GM23338 (cell line): ENCODE results near the gene FOXN1. TPM values are rescaled to one million over a fixed set of nuclear protein-coding genes. Genes with fewer than 3 reads are reported as not detected.

Experiments
- ATAC-seq: fragments of 200-7000 bp; cut with Tn5 transposase; 3 replicates; pipeline ENCODE4 v1.9.1; 2020
- DNase-seq: peaks from one replicate; pipeline ENCODE4 v3.0.0-alpha.2; 2015; ENCODE audit warnings: low spot score
- H2AFZ ChIP-seq: fragments of 200-600 bp; sonication (generic); 2 replicates; pipeline ENCODE4 v1.8.0; 2016; ENCODE audit warnings: antibody characterized with exemption, mild to moderate bottlenecking, moderate library complexity
- H3F3A ChIP-seq: fragments of 200-600 bp; sonication (generic); replicated peaks from 2 replicates; pipeline ENCODE4 v1.8.0; 2017; ENCODE audit warnings: antibody characterized with exemption, mixed run types, low read depth
- H3K27ac ChIP-seq: fragments of 200-600 bp; sonication (generic); 2 replicates; pipeline ENCODE4 v1.6.1; 2016; ENCODE audit warnings: low read depth
- H3K27me3 ChIP-seq: fragments of 200-600 bp; sonication (generic); 2 replicates; pipeline ENCODE4 v1.8.0; 2016; ENCODE audit warnings: mild to moderate bottlenecking, mixed run types, moderate library complexity; ENCODE audit not compliant: insufficient read depth
- H3K36me3 ChIP-seq: fragments of 200-600 bp; sonication (generic); 2 replicates; pipeline ENCODE4 v1.8.0; 2016; ENCODE audit warnings: mild to moderate bottlenecking; ENCODE audit not compliant: insufficient read depth
- H3K4me1 ChIP-seq: fragments of 200-600 bp; sonication (generic); 2 replicates; pipeline ENCODE4 v1.8.0; 2016; ENCODE audit warnings: mild to moderate bottlenecking, moderate library complexity; ENCODE audit not compliant: insufficient read depth
- H3K4me2 ChIP-seq: fragments of 200-600 bp; sonication (generic); 2 replicates; pipeline ENCODE4 v1.7.1; 2017; ENCODE audit warnings: mixed run types
- H3K4me3 ChIP-seq: fragments of 200-600 bp; sonication (generic); 2 replicates; pipeline ENCODE4 v1.6.1; 2016; ENCODE audit warnings: mixed run types
- H3K79me2 ChIP-seq: fragments of 200-600 bp; sonication (generic); replicated peaks from 2 replicates; pipeline ENCODE4 v1.8.0; 2017; ENCODE audit warnings: mild to moderate bottlenecking; ENCODE audit not compliant: insufficient read depth
- H3K9me2 ChIP-seq: fragments of 200-600 bp; sonication (generic); 2 replicates; pipeline ENCODE4 v1.8.0; 2017; ENCODE audit not compliant: insufficient read depth
- H4K20me1 ChIP-seq: fragments of 200-600 bp; sonication (generic); replicated peaks from 2 replicates; pipeline ENCODE4 v1.8.0; 2017; ENCODE audit warnings: mild to moderate bottlenecking; ENCODE audit not compliant: insufficient read depth
- H3K27ac Mint-ChIP-seq: 2 replicates; pipeline ENCODE4 v1.8.0; 2020; ENCODE audit warnings: inconsistent platforms, mild to moderate bottlenecking, moderate library complexity, mixed read lengths
- H3K27me3 Mint-ChIP-seq: 3 replicates; pipeline ENCODE4 v1.8.0; 2022; ENCODE audit warnings: low read depth, mild to moderate bottlenecking, moderate library complexity, mixed read lengths, inconsistent platforms; ENCODE audit not compliant: insufficient read depth, poor library complexity
- H3K36me3 Mint-ChIP-seq: 3 replicates; pipeline ENCODE4 v1.8.0; 2021; ENCODE audit warnings: low read depth, mild to moderate bottlenecking, inconsistent platforms, moderate library complexity, mixed read lengths
- H3K4me1 Mint-ChIP-seq: 3 replicates; pipeline ENCODE4 v1.8.0; 2020; ENCODE audit warnings: mild to moderate bottlenecking, inconsistent platforms, mixed read lengths
- H3K4me3 Mint-ChIP-seq: 3 replicates; pipeline ENCODE4 v1.8.0; 2021; ENCODE audit warnings: moderate library complexity, mild to moderate bottlenecking, inconsistent platforms, mixed read lengths
- H3K9me3 Mint-ChIP-seq: 3 replicates; pipeline ENCODE4 v1.8.0; 2020; ENCODE audit warnings: moderate library complexity, mild to moderate bottlenecking, inconsistent platforms, mixed read lengths
- EZH2 ChIP-seq: fragments of 200-600 bp; sonication (generic); IDR thresholded peaks from one replicate; pipeline ENCODE4 v1.8.0; 2017; ENCODE audit warnings: antibody characterized with exemption, mild to moderate bottlenecking, low read depth; ENCODE audit not compliant: unreplicated experiment
- EZH2phosphoT487 ChIP-seq: fragments of 200-600 bp; sonication (generic); IDR thresholded peaks from one replicate; pipeline ENCODE4 v1.8.1; 2018; ENCODE audit warnings: antibody characterized with exemption; ENCODE audit not compliant: unreplicated experiment
- NANOG ChIP-seq: IDR thresholded peaks from 2 replicates; pipeline ENCODE4 v1.6.1; 2016; ENCODE audit warnings: antibody characterized with exemption, borderline replicate concordance
- ZNF114 ChIP-seq: fragments of 250-450 bp; sonication (Bioruptor Pico); IDR thresholded peaks from 2 replicates; pipeline ENCODE4 v1.5.0; 2020; ENCODE audit warnings: mild to moderate bottlenecking, moderate library complexity
- polyA plus RNA-seq: library from polyadenylated mRNA; unstranded; fragments of >200 nt; fragmentation: Nextera tagmentation; extraction: Ambion mirVana; gene quantifications from 2 replicates; pipeline ENCODE4 v1.2.1, GENCODE V29; 2016
- total RNA-seq: library from RNA; depleted of rRNA; stranded (reverse); fragments of >200 nt; shearing (Covaris generic); gene quantifications from 2 replicates; pipeline ENCODE4 v1.2.3, GENCODE V29; 2014
- TF ChIP-seq, protein P1 (sequence below): fragments of 250-450 bp; sonication (Bioruptor Pico); IDR thresholded peaks from 2 replicates; pipeline ENCODE4 v1.5.0; 2020; ENCODE audit warnings: mild to moderate bottlenecking, moderate library complexity

The FOXN1 gene
- total and polyA plus RNA-seq, 2 experiments from 2014 or later, result not detected

DNA sequence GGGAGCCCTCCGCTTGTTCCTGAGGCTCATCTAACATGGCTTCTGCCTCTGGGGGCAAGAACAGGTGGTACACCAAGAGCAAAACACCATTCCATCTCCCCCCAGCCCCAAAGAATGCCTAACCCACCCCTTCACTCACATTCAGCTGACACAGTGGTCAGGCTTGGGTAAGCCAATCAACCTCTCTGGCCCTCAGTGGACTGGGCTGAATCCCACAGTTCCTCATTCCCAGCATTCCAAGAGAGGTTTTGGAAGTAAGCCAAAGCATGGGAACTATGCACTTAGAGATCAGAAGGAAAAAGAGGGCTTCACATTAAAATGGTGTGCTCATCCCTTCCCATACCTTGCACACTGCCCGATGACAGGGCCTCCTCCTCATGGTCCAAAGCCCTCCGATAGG is 57.3 kb downstream of the FOXN1 start (continued):
- TF ChIP-seq, protein P1, sequence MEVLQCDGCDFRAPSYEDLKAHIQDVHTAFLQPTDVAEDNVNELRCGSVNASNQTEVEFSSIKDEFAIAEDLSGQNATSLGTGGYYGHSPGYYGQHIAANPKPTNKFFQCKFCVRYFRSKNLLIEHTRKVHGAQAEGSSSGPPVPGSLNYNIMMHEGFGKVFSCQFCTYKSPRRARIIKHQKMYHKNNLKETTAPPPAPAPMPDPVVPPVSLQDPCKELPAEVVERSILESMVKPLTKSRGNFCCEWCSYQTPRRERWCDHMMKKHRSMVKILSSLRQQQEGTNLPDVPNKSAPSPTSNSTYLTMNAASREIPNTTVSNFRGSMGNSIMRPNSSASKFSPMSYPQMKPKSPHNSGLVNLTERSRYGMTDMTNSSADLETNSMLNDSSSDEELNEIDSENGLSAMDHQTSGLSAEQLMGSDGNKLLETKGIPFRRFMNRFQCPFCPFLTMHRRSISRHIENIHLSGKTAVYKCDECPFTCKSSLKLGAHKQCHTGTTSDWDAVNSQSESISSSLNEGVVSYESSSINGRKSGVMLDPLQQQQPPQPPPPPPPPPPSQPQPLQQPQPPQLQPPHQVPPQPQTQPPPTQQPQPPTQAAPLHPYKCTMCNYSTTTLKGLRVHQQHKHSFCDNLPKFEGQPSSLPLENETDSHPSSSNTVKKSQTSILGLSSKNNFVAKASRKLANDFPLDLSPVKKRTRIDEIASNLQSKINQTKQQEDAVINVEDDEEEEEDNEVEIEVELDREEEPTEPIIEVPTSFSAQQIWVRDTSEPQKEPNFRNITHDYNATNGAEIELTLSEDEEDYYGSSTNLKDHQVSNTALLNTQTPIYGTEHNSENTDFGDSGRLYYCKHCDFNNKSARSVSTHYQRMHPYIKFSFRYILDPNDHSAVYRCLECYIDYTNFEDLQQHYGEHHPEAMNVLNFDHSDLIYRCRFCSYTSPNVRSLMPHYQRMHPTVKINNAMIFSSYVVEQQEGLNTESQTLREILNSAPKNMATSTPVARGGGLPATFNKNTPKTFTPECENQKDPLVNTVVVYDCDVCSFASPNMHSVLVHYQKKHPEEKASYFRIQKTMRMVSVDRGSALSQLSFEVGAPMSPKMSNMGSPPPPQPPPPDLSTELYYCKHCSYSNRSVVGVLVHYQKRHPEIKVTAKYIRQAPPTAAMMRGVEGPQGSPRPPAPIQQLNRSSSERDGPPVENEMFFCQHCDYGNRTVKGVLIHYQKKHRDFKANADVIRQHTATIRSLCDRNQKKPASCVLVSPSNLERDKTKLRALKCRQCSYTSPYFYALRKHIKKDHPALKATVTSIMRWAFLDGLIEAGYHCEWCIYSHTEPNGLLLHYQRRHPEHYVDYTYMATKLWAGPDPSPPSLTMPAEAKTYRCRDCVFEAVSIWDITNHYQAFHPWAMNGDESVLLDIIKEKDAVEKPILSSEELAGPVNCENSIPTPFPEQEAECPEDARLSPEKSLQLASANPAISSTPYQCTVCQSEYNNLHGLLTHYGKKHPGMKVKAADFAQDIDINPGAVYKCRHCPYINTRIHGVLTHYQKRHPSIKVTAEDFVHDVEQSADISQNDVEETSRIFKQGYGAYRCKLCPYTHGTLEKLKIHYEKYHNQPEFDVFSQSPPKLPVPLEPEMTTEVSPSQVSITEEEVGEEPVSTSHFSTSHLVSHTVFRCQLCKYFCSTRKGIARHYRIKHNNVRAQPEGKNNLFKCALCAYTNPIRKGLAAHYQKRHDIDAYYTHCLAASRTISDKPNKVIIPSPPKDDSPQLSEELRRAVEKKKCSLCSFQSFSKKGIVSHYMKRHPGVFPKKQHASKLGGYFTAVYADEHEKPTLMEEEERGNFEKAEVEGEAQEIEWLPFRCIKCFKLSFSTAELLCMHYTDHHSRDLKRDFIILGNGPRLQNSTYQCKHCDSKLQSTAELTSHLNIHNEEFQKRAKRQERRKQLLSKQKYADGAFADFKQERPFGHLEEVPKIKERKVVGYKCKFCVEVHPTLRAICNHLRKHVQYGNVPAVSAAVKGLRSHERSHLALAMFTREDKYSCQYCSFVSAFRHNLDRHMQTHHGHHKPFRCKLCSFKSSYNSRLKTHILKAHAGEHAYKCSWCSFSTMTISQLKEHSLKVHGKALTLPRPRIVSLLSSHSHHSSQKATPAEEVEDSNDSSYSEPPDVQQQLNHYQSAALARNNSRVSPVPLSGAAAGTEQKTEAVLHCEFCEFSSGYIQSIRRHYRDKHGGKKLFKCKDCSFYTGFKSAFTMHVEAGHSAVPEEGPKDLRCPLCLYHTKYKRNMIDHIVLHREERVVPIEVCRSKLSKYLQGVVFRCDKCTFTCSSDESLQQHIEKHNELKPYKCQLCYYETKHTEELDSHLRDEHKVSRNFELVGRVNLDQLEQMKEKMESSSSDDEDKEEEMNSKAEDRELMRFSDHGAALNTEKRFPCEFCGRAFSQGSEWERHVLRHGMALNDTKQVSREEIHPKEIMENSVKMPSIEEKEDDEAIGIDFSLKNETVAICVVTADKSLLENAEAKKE (CRISPR knock-in tag), result no peak
- no peak for TF ChIP-seq ZNF114 (CRISPR knock-in tag)
- no peak for TF ChIP-seq NANOG

DNA sequence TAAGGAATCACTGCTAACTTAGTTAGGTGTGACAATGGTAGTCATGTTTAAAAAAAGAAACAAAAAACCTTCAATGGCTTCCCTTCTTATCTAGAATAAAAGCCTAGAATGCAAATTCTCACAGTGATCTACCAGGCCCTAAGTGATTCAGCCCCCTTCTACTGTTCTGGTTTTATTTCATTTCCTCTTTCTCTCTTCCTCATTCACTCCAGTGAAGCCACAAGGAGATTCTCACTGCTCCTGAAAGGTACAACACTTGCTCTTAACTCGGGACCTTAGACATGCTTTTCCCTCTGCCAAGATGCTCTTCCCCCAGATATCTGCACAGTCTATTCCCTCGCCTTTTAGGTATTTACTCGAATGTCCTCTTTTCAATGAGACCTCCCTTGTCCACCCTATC is 61.5 kb downstream of the FOXN1 start:
- ATAC-seq (no peak), DNase-seq (no peak)
- peaks cover 9% of the 10 kb centered on the region for H4K20me1 ChIP-seq
- H3K27ac Mint-ChIP-seq, result no peak overlapping the region
- peaks cover 4% of the 10 kb centered on the region; the same call in 1 of the 2 replicates for H3K27me3 ChIP-seq
- H3K4me3 ChIP-seq, result no peak overlapping the region
- H3K4me2 ChIP-seq, result no peak overlapping the region
- peaks cover 45% of the 10 kb centered on the region for H3K79me2 ChIP-seq
- H3K4me1 ChIP-seq, result peaks cover 18% of the 10 kb centered on the region
- no peaks in the 10 kb centered on the region; the same call in 1 of the 2 replicates for H3K36me3 ChIP-seq
- no peak overlapping the region for H3K27ac ChIP-seq
- peaks cover 20% of the 10 kb centered on the region for H3K4me1 Mint-ChIP-seq
- H3K9me3 Mint-ChIP-seq, result no peaks in the 10 kb centered on the region
- no peak overlapping the region for H2AFZ ChIP-seq
- TF ChIP-seq EZH2phosphoT487 (no peak), ZNF114 (CRISPR knock-in tag) (no peak), EZH2 (no peak)
- TF ChIP-seq, protein P1 (CRISPR knock-in tag), result no peak
- H3K9me2 ChIP-seq, result no peaks in the 10 kb centered on the region
- peaks cover 4% of the 10 kb centered on the region; the same call in 1 of the 2 replicates for H3F3A ChIP-seq
- peaks cover 18% of the 10 kb centered on the region; the same call in 2 of the 3 replicates for H3K36me3 Mint-ChIP-seq
- no peak overlapping the region for H3K4me3 Mint-ChIP-seq
- H3K27me3 Mint-ChIP-seq, result peaks cover 10% of the 10 kb centered on the region
